Measurements from ENCODE around the gene CLCA2. TPM values are rescaled to one million over a fixed set of nuclear protein-coding genes. Genes with fewer than 3 reads are reported as not detected.

The CLCA2 gene
- total and polyA plus RNA-seq, 7 donors = 0.01 TPM; not detected in 6

- H3K4me1 ChIP-seq = no peaks in the 10 kb centered on the region
- no peaks in the 10 kb centered on the region for H3K27me3 ChIP-seq (ENCODE audit: insufficient read depth in 3 of 3, low read length in 2 of 3)
- TF ChIP-seq, protein P1, sequence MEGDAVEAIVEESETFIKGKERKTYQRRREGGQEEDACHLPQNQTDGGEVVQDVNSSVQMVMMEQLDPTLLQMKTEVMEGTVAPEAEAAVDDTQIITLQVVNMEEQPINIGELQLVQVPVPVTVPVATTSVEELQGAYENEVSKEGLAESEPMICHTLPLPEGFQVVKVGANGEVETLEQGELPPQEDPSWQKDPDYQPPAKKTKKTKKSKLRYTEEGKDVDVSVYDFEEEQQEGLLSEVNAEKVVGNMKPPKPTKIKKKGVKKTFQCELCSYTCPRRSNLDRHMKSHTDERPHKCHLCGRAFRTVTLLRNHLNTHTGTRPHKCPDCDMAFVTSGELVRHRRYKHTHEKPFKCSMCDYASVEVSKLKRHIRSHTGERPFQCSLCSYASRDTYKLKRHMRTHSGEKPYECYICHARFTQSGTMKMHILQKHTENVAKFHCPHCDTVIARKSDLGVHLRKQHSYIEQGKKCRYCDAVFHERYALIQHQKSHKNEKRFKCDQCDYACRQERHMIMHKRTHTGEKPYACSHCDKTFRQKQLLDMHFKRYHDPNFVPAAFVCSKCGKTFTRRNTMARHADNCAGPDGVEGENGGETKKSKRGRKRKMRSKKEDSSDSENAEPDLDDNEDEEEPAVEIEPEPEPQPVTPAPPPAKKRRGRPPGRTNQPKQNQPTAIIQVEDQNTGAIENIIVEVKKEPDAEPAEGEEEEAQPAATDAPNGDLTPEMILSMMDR (IDR thresholded peaks at IDR 0.05) = no peak
- intact Hi-C loops (cut with DNase I) = no loop called here
- DNase-seq (peak in 1 of 2 donors; percentile 55), ATAC-seq (peak in 3 of 4 donors; percentile 37 to 57 (median 41))
- WGBS, 3 donors = 77 to 86% (median 80%) methylated on average over 4 of the region's 4 CpGs
- no peaks in the 10 kb centered on the region for H3K36me3 ChIP-seq (ENCODE audit: insufficient read depth in 1 of 2, low read depth in 1 of 2)
- no peaks in the 10 kb centered on the region for H3K9me3 ChIP-seq
- H3K4me3 ChIP-seq = no peak overlapping the region
- peak overlapping the region; percentile 16 for H3K27ac ChIP-seq
Observed at GRCh38 chr1:86487811-86488141, 63.8 kb downstream of the CLCA2 start.

DNA sequence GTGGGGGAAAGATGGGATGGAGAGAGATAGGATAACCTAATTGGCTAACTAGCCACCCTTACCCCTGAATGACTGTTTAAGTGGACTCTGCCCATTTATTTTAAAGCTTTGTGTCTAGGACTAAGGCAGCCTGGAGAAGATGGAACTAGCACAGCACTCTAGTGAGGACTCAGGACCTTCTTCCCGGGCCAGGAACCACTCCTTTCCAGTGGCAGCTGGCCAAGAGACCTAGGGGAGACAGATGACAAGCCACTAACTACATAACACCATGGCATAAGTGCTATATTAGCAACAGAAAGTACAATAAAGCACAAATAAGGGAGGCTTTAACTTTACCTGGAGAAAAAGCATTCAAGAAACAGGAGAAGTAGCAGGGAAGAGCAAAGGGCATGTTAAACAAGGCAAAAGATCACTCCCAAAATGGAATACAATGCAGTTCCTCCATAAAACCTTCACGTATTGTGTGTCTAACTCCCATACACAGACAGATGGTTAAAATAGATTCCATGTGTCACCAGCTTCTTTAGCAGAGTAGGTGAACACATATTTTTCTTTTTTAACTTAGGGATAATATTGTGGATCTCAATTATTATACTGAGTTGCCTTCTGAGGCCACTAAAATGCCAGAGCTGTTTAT lies 65.4 kb downstream of the CLCA2 start:
- DNase-seq (no peak), ATAC-seq (no peak)
- WGBS, 3 donors = 49 to 57% (median 51%) methylated on average over 2 of the region's 2 CpGs
- Histone ChIP-seq H3K4me3 (no peak overlapping the region), H3K9me3 (no peaks in the 10 kb centered on the region), H3K4me1 (no peaks in the 10 kb centered on the region), H3K27me3 (ENCODE audit: insufficient read depth in 3 of 3, low read length in 2 of 3) (no peaks in the 10 kb centered on the region), H3K27ac (no peak overlapping the region), H3K36me3 (ENCODE audit: insufficient read depth in 1 of 2, low read depth in 1 of 2) (no peaks in the 10 kb centered on the region)
- TF ChIP-seq, protein P1 (IDR thresholded peaks at IDR 0.05) = no peak
- intact Hi-C loops (cut with DNase I) = no loop called here

- TF ChIP-seq, protein P1 (IDR thresholded peaks at IDR 0.05) = no peak
- no peaks in the 10 kb centered on the region for H3K9me3 ChIP-seq
- H3K27ac ChIP-seq = no peak overlapping the region
- ATAC-seq = no peak
- intact Hi-C loops (cut with DNase I) = no loop called here
- no peaks in the 10 kb centered on the region for H3K36me3 ChIP-seq (ENCODE audit: insufficient read depth in 1 of 2, low read depth in 1 of 2)
- H3K4me1 ChIP-seq = no peaks in the 10 kb centered on the region
- 59 to 66% (median 64%) methylated on average over 2 of the region's 2 CpGs for WGBS, 3 donors
- no peak overlapping the region for H3K4me3 ChIP-seq
- DNase-seq = no peak
- no peaks in the 10 kb centered on the region for H3K27me3 ChIP-seq (ENCODE audit: insufficient read depth in 3 of 3, low read length in 2 of 3)
Observed at GRCh38 chr1:86491171-86491950, 67.4 kb downstream of the CLCA2 start.

DNA sequence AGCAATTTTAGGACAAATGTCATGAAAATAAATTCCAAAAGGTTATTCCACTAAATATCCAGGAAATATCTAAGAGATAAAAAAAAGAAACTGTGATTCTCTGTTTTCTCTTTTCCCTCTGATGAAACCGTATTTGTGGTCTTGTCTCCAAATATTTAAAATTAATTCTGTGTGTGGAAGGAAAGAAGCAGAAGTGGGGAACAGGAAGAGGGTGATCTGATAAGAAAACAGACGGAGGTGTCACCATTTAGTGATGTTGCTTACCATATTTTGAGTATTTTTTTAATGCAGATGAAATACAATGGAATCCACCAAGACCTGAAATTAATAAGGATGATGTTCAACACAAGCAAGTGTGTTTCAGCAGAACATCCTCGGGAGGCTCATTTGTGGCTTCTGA lies 74.3 kb downstream of the CLCA2 start:
- WGBS, 3 donors = 82 to 87% (median 83%) methylated on average over 3 of the region's 3 CpGs
- Histone ChIP-seq H3K36me3 (ENCODE audit: insufficient read depth in 1 of 2, low read depth in 1 of 2) (no peaks in the 10 kb centered on the region), H3K27me3 (ENCODE audit: insufficient read depth in 3 of 3, low read length in 2 of 3) (no peaks in the 10 kb centered on the region), H3K4me1 (peaks cover 5% of the 10 kb centered on the region), H3K4me3 (no peak overlapping the region), H3K27ac (no peak overlapping the region), H3K9me3 (no peaks in the 10 kb centered on the region)
- TF ChIP-seq, protein P1 (IDR thresholded peaks at IDR 0.05) = no peak
- intact Hi-C loops (cut with DNase I) = loop anchor here in 1 of 2 donors (5.0 kb wide), 1 partner anchor 101 kb away; the partner anchor contains the start of gene ODF2L
- ATAC-seq = no peak
- DNase-seq = no peak
